Liver (tissue), 9 donors: Measurements from ENCODE around the gene IL17RC. TPM values are rescaled to one million over a fixed set of nuclear protein-coding genes. Genes with fewer than 3 reads are reported as not detected.

Experiments used
- DNase-seq: peaks from one replicate; pipeline ENCODE4 v3.0.0-alpha.2; 2017; ENCODE audit warnings: low spot score
- H3K27ac ChIP-seq, 2 donors: one replicate each; pipeline ENCODE4 v1.7.0; 2013; ENCODE audit warnings: inconsistent platforms in 2 of 2, low read length in 2 of 2, control low read depth in 1 of 2, low read depth in 1 of 2, mild to moderate bottlenecking in 1 of 2
- H3K27me3 ChIP-seq, 4 donors: one replicate each; pipeline versions ENCODE4 v1.6.1 to v1.7.0; 2013; ENCODE audit warnings: low read length in 3 of 4, inconsistent platforms in 1 of 4, mild to moderate bottlenecking in 1 of 4, moderate library complexity in 1 of 4; ENCODE audit not compliant: control insufficient read depth in 4 of 4, insufficient read depth in 4 of 4
- H3K36me3 ChIP-seq, 4 donors: one replicate each; pipeline versions ENCODE4 v1.6.1 to v1.7.0; 2013; ENCODE audit warnings: low read length in 3 of 4, mild to moderate bottlenecking in 3 of 4, low read depth in 1 of 4, moderate library complexity in 1 of 4; ENCODE audit not compliant: control insufficient read depth in 4 of 4, insufficient read depth in 3 of 4
- H3K4me1 ChIP-seq, 4 donors: one replicate each; pipeline versions ENCODE4 v1.6.1 to v1.7.0; 2013; ENCODE audit warnings: low read length in 3 of 4, mild to moderate bottlenecking in 3 of 4, moderate library complexity in 1 of 4; ENCODE audit not compliant: control insufficient read depth in 4 of 4, insufficient read depth in 4 of 4
- H3K4me3 ChIP-seq, 3 donors: one replicate each; pipeline versions ENCODE4 v1.6.1 to v1.7.0; 2013; ENCODE audit warnings: low read length in 3 of 3, control low read depth in 1 of 3, low read depth in 1 of 3, mild to moderate bottlenecking in 1 of 3
- H3K9ac ChIP-seq, 2 donors: one replicate each; pipeline ENCODE4 v1.7.0; 2013; ENCODE audit warnings: low read length in 2 of 2, mild to moderate bottlenecking in 2 of 2, moderate library complexity in 2 of 2, control low read depth in 1 of 2, low read depth in 1 of 2
- H3K9me3 ChIP-seq, 4 donors: one replicate each; pipeline versions ENCODE4 v1.6.1 to v1.7.0; 2013; ENCODE audit warnings: low read length in 3 of 4; ENCODE audit not compliant: control insufficient read depth in 4 of 4
- EGR1 ChIP-seq, 2 donors: IDR thresholded peaks; 2 replicates each; pipeline ENCODE4 v1.6.1; 2016 to 2018; ENCODE audit warnings: antibody characterized with exemption in 2 of 2, low read depth in 2 of 2
- FOXA1 ChIP-seq: IDR thresholded peaks from 2 replicates; pipeline ENCODE4 v1.6.1; 2016; ENCODE audit warnings: antibody characterized with exemption
- FOXA2 ChIP-seq: IDR thresholded peaks from 2 replicates; pipeline ENCODE4 v1.6.1; 2016; ENCODE audit warnings: antibody characterized with exemption
- GABPA ChIP-seq, 2 donors: IDR thresholded peaks in 1 of 2; conservative IDR thresholded peaks in 1 of 2; 2 replicates each; pipeline ENCODE4 v1.6.1; 2016; ENCODE audit warnings: antibody characterized with exemption in 2 of 2, mild to moderate bottlenecking in 1 of 2, moderate library complexity in 1 of 2
- HNF4A ChIP-seq, 2 donors: conservative IDR thresholded peaks; 2 replicates each; pipeline ENCODE4 v1.6.1; 2016; ENCODE audit warnings: antibody characterized with exemption in 2 of 2, mild to moderate bottlenecking in 2 of 2
- HNF4G ChIP-seq: IDR thresholded peaks from 2 replicates; pipeline ENCODE4 v1.6.1; 2016; ENCODE audit warnings: antibody characterized with exemption
- JUND ChIP-seq, 2 donors: IDR thresholded peaks; 2 replicates each; pipeline ENCODE4 v1.6.1; 2016; ENCODE audit warnings: antibody characterized with exemption in 2 of 2
- MAX ChIP-seq: IDR thresholded peaks from 2 replicates; pipeline ENCODE4 v1.6.1; 2016; ENCODE audit warnings: antibody characterized with exemption
- NR2F2 ChIP-seq: IDR thresholded peaks from 2 replicates; pipeline ENCODE4 v1.6.1; 2016; ENCODE audit warnings: antibody characterized with exemption
- RAD21 ChIP-seq, 2 donors: IDR thresholded peaks; 2 replicates each; pipeline ENCODE4 v1.6.1; 2016; ENCODE audit warnings: antibody characterized with exemption in 2 of 2, mild to moderate bottlenecking in 2 of 2
- REST ChIP-seq: IDR thresholded peaks from 2 replicates; pipeline ENCODE4 v1.6.1; 2016; ENCODE audit warnings: antibody characterized with exemption, mild to moderate bottlenecking
- RXRA ChIP-seq, 2 donors: IDR thresholded peaks; 2 replicates each; pipeline ENCODE4 v1.6.1; 2017 to 2018; ENCODE audit warnings: antibody characterized with exemption in 2 of 2, mild to moderate bottlenecking in 1 of 2
- SP1 ChIP-seq: IDR thresholded peaks from 2 replicates; pipeline ENCODE4 v1.6.1; 2018; ENCODE audit warnings: antibody characterized with exemption, mild to moderate bottlenecking
- TAF1 ChIP-seq: conservative IDR thresholded peaks from 2 replicates; pipeline ENCODE4 v1.6.1; 2016; ENCODE audit warnings: antibody characterized with exemption, mild to moderate bottlenecking
- YY1 ChIP-seq: IDR thresholded peaks from 2 replicates; pipeline ENCODE4 v1.6.1; 2016; ENCODE audit warnings: antibody characterized with exemption, mild to moderate bottlenecking
- ZBTB33 ChIP-seq: IDR thresholded peaks from 2 replicates; pipeline ENCODE4 v1.6.1; 2016; ENCODE audit warnings: antibody characterized with exemption
- WGBS: extraction: QIAGEN DNeasy Blood & Tissue Kit; methylation state at CpG from one replicate; pipeline ENCODE4 v1.1.7; 2013; 5-methylcytosine and 5-hydroxymethylcytosine counted together
- polyA plus RNA-seq, 2 donors: library from polyadenylated mRNA; stranded (reverse) in 1 of 2; unstranded in 1 of 2; fragments of 200-250 nt in 1 of 2; fragments of >200 nt in 1 of 2; fragmentation: Nextera tagmentation in 1 of 2; extraction: Ambion mirVana in 1 of 2; gene quantifications; one replicate each; pipeline versions ENCODE4 v1.2.1 to v1.2.3, GENCODE V29; 2013 to 2015
- total RNA-seq, 2 donors: library from RNA; depleted of rRNA; stranded (reverse); fragments of >200 nt; gene quantifications; one replicate each; pipeline ENCODE4 v1.2.3, GENCODE V29; 2014
- TF ChIP-seq, protein P1 (sequence below): IDR thresholded peaks from 2 replicates; pipeline ENCODE4 v1.6.1; 2016; ENCODE audit warnings: antibody characterized with exemption
- TF ChIP-seq, protein P2 (sequence below): fragments of 150-350 bp; IDR thresholded peaks from 2 replicates; pipeline ENCODE4 v1.5.1; 2017; ENCODE audit warnings: improper control_type of control experiment, low read depth, low read length; ENCODE audit not compliant: missing input control
- donor health status: healthy.
- donor health status: healthy.
- donor health status: healthy.
- donor health status: healthy.
- donor health status: healthy.

Gene IL17RC
- total and polyA plus RNA-seq, 4 donors, result 15.4 to 62.8 (median 25.7) TPM

- H3K4me1 ChIP-seq, result peaks cover 0 to 6% (median 2%) of the 10 kb centered on the region in 4 donors
- TF ChIP-seq HNF4G (no peak), YY1 (no peak), FOXA1 (no peak), HNF4A (conservative IDR thresholded peaks at IDR 0.05) (no peak), RXRA (IDR thresholded peaks at IDR 0.05) (no peak), FOXA2 (no peak), RAD21 (IDR thresholded peaks at IDR 0.05) (no peak), EGR1 (IDR thresholded peaks at IDR 0.05; ENCODE audit: low read depth in 2 of 2) (no peak), GABPA (IDR thresholded peaks at IDR 0.05 in 1 of 2, conservative IDR thresholded peaks at IDR 0.05 in 1 of 2) (no peak), TAF1 (no peak), REST (no peak), JUND (IDR thresholded peaks at IDR 0.05) (no peak), MAX (no peak), ZBTB33 (no peak), SP1 (no peak), NR2F2 (no peak)
- TF ChIP-seq, protein P1, sequence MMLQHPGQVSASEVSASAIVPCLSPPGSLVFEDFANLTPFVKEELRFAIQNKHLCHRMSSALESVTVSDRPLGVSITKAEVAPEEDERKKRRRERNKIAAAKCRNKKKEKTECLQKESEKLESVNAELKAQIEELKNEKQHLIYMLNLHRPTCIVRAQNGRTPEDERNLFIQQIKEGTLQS, result no peak
- TF ChIP-seq, protein P2, sequence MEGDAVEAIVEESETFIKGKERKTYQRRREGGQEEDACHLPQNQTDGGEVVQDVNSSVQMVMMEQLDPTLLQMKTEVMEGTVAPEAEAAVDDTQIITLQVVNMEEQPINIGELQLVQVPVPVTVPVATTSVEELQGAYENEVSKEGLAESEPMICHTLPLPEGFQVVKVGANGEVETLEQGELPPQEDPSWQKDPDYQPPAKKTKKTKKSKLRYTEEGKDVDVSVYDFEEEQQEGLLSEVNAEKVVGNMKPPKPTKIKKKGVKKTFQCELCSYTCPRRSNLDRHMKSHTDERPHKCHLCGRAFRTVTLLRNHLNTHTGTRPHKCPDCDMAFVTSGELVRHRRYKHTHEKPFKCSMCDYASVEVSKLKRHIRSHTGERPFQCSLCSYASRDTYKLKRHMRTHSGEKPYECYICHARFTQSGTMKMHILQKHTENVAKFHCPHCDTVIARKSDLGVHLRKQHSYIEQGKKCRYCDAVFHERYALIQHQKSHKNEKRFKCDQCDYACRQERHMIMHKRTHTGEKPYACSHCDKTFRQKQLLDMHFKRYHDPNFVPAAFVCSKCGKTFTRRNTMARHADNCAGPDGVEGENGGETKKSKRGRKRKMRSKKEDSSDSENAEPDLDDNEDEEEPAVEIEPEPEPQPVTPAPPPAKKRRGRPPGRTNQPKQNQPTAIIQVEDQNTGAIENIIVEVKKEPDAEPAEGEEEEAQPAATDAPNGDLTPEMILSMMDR, result no peak
- 95% methylated on average over 1 of the region's 1 CpG for WGBS
- H3K4me3 ChIP-seq, result no peak overlapping the region
- H3K9me3 ChIP-seq, result no peaks in the 10 kb centered on the region
- H3K27me3 ChIP-seq, result no peaks in the 10 kb centered on the region
- no peak overlapping the region for H3K9ac ChIP-seq
- H3K36me3 ChIP-seq, result no peaks in the 10 kb centered on the region
- no peak overlapping the region for H3K27ac ChIP-seq
- no peak for DNase-seq
Observed at GRCh38 chr3:9881441-9881840, 35.5 kb upstream of the IL17RC start.
